Measurements from ENCODE around the gene ATP5F1D. TPM values are rescaled to one million over a fixed set of nuclear protein-coding genes. Genes with fewer than 3 reads are reported as not detected.

ATP5F1D gene
- total and polyA plus RNA-seq, 2 of the 13 experiments (the other 11 are each of a cell fraction or from before 2014, with no cell fraction given): 39.4 to 78.7 TPM

DNA sequence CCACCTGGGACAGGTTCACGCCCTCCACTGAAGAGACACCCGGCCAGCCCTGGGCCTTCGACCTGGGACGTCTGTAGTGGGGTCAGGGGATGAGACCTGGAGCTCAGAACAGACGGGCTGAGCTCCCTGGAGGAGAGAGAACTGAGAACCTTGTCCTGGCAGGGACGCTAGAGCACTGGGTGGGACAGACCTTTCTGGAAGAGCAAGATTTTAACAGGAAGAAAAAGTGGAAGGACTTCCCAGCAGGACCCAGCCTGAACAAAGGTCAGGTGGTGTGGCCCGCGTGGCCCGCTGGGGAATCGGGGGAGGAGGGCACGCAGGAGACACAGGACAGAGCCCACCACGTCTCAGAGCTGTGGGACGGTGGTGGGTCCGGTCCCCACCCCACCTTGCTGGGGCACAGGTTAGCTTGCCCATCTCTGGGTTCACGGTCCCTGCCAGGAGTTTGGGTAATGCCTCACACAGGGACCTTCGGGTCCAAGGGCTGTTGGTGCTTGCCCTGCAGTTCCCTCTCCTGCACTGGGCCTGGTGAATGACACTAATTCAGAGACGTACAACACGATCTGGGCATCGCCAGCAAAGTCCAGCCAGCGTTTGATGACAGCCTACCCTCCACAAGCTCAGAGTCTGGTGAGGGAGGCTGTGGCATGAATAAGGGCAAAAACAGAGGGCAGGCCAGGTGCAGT, 42.9 kb downstream of the ATP5F1D start (continued):
- no peak for TF ChIP-seq ZFYVE20 (CRISPR knock-in tag; IDR thresholded peaks at IDR 0.05; ENCODE audit: borderline replicate concordance, low read depth)
- TF ChIP-seq PRPF4 (IDR thresholded peaks at IDR 0.05; ENCODE audit: low read depth, low read length, poor library complexity, severe bottlenecking): no peak
- no peak for TF ChIP-seq SIN3A (IDR thresholded peaks at IDR 0.05; ENCODE audit: borderline replicate concordance, low read depth, low read length)
- no peak for TF ChIP-seq RFX1 (IDR thresholded peaks at IDR 0.05)
- no peak for TF ChIP-seq NFATC3 (CRISPR knock-in tag; IDR thresholded peaks at IDR 0.05)
- TF ChIP-seq ZNF431 (CRISPR knock-in tag; IDR thresholded peaks at IDR 0.05; ENCODE audit: borderline replicate concordance, low read depth): 0 out of 2 replicates have a peak, but pooled peaks have one; percentile 3
- TF ChIP-seq PCBP2 (optimal IDR thresholded peaks at IDR 0.05; ENCODE audit: low read depth, low read length, poor library complexity, severe bottlenecking): no peak
- TF ChIP-seq TAF1 (CRISPR knock-in tag; IDR thresholded peaks at IDR 0.05): peak; percentile 16; the same call in 1 of the 2 replicates
- no peak for TF ChIP-seq NCOR1 (IDR thresholded peaks at IDR 0.05; ENCODE audit: borderline replicate concordance, low read length)
- no peak for TF ChIP-seq TEAD3 (CRISPR knock-in tag; optimal IDR thresholded peaks at IDR 0.05; ENCODE audit: borderline replicate concordance)
- TF ChIP-seq ZMYM4 (CRISPR knock-in tag; IDR thresholded peaks at IDR 0.05): no peak
- no peak for TF ChIP-seq ATF1 (CRISPR knock-in tag; IDR thresholded peaks at IDR 0.05)
- TF ChIP-seq KAT8 (CRISPR knock-in tag; IDR thresholded peaks at IDR 0.05): peak; percentile 33; the same call in 1 of the 2 replicates
- no peak for TF ChIP-seq ZNF3 (CRISPR knock-in tag; IDR thresholded peaks at IDR 0.05)
- no peak for TF ChIP-seq ZNF24 (IDR thresholded peaks at IDR 0.05)
- no peak for TF ChIP-seq ZNF598 (CRISPR knock-in tag; IDR thresholded peaks at IDR 0.05; ENCODE audit: borderline replicate concordance)
- no peak for TF ChIP-seq AGO2 (optimal IDR thresholded peaks at IDR 0.05; ENCODE audit: low read depth, low read length)
- no peak for TF ChIP-seq GTF2F1 (IDR thresholded peaks at IDR 0.05; ENCODE audit: low read length)
- TF ChIP-seq FOXC1 (CRISPR knock-in tag; IDR thresholded peaks at IDR 0.05; ENCODE audit: borderline replicate concordance): no peak
- TF ChIP-seq GPN1 (CRISPR knock-in tag; IDR thresholded peaks at IDR 0.05; ENCODE audit: borderline replicate concordance): no peak
- TF ChIP-seq U2AF2 (IDR thresholded peaks at IDR 0.05; ENCODE audit: low read depth, low read length): no peak
- TF ChIP-seq ZC3H13 (CRISPR knock-in tag; IDR thresholded peaks at IDR 0.05): 0 out of 2 replicates have a peak, but pooled peaks have one; percentile 49
- no peak for TF ChIP-seq POGZ (CRISPR knock-in tag; IDR thresholded peaks at IDR 0.05)
- TF ChIP-seq SRSF1 (optimal IDR thresholded peaks at IDR 0.05; ENCODE audit: low read depth, low read length): no peak
- 0 out of 2 replicates have a peak, but pooled peaks have one; percentile 49 for TF ChIP-seq SMAD1 (CRISPR knock-in tag; IDR thresholded peaks at IDR 0.05; ENCODE audit: borderline replicate concordance, low read depth)
- no peak for TF ChIP-seq NCOA1 (CRISPR knock-in tag; IDR thresholded peaks at IDR 0.05)
- TF ChIP-seq ZNF451 (CRISPR knock-in tag; IDR thresholded peaks at IDR 0.05): no peak
- no peak for TF ChIP-seq ZNF124 (CRISPR knock-in tag; IDR thresholded peaks at IDR 0.05)
- no peak for TF ChIP-seq TP53 (CRISPR knock-in tag; conservative IDR thresholded peaks at IDR 0.05)
- no peak for TF ChIP-seq RARG (CRISPR knock-in tag; IDR thresholded peaks at IDR 0.05; ENCODE audit: low read depth)
- no peak for TF ChIP-seq ZNF879 (CRISPR knock-in tag; IDR thresholded peaks at IDR 0.05)
- no peak for TF ChIP-seq ZNF225 (CRISPR knock-in tag; IDR thresholded peaks at IDR 0.05)
- no peak for TF ChIP-seq JUN (CRISPR knock-in tag; IDR thresholded peaks at IDR 0.05)
- no peak for TF ChIP-seq NFIC (IDR thresholded peaks at IDR 0.05; ENCODE audit: low read length)
- TF ChIP-seq CENPX (CRISPR knock-in tag; IDR thresholded peaks at IDR 0.05): no peak
- TF ChIP-seq TOPORS (CRISPR knock-in tag; IDR thresholded peaks at IDR 0.05): no peak
- TF ChIP-seq SRSF9 (IDR thresholded peaks at IDR 0.05; ENCODE audit: borderline replicate concordance, insufficient read depth, low read depth, low read length, poor library complexity, severe bottlenecking): no peak

All from HepG2 (cell line).